ENCODE measurements around the gene TMEM200B. TPM values are rescaled to one million over a fixed set of nuclear protein-coding genes. Genes with fewer than 3 reads are reported as not detected.

Gene TMEM200B
- total RNA-seq, 1 experiment from 2014 or later = 9.0 TPM

- ATAC-seq (no peak), DNase-seq (no peak)
Observed at GRCh38 chr1:29123053-29123886, 433 bp downstream of the TMEM200B start.

GRCh38 chr1:29122682-29123052 lies 1.0 kb downstream of the TMEM200B start:
- no peaks in the 10 kb centered on the region for H3F3A ChIP-seq (ENCODE audit: low read length, unreplicated experiment)

More at GRCh38 chr1:29123053-29123886, 433 bp downstream of the TMEM200B start:
- Histone ChIP-seq H3K9me3 (ENCODE audit: low read length) (no peaks in the 10 kb centered on the region), H3K79me2 (ENCODE audit: low read length) (no peaks in the 10 kb centered on the region), H3F3A (ENCODE audit: low read length, unreplicated experiment) (no peaks in the 10 kb centered on the region), H3K4me3 (ENCODE audit: low read length) (peak overlapping the region; percentile 81), H3K36me3 (ENCODE audit: low read depth, low read length) (no peaks in the 10 kb centered on the region), H3K9ac (ENCODE audit: low read length) (peak overlapping the region; percentile 83), H4K20me1 (ENCODE audit: low read length) (no peaks in the 10 kb centered on the region), H2AFZ (ENCODE audit: low read length) (peak overlapping the region; percentile 90), H3K4me1 (ENCODE audit: insufficient read depth, low read length) (peaks cover 18% of the 10 kb centered on the region), H3K27ac (ENCODE audit: low read length) (peak overlapping the region; percentile 43; the same call in 1 of the 2 replicates), H3K4me2 (ENCODE audit: low read length) (peak overlapping the region; percentile 92), H3K9me2 (replicated peaks; ENCODE audit: low read length) (no peaks in the 10 kb centered on the region), H3K27me3 (ENCODE audit: low read length) (no peaks in the 10 kb centered on the region)
- TSS peak; percentile 29 for BruUV-seq (replicated peaks)
- POLR2A ChIA-PET (ENCODE audit: unreplicated experiment) = no interaction called here
- intact Hi-C loops (cut with micrococcal nuclease) = loop anchor here (5.0 kb wide), 1 partner anchor 59 kb away; the partner anchor contains the start of gene SRSF4
- TF ChIP-seq, protein P1, sequence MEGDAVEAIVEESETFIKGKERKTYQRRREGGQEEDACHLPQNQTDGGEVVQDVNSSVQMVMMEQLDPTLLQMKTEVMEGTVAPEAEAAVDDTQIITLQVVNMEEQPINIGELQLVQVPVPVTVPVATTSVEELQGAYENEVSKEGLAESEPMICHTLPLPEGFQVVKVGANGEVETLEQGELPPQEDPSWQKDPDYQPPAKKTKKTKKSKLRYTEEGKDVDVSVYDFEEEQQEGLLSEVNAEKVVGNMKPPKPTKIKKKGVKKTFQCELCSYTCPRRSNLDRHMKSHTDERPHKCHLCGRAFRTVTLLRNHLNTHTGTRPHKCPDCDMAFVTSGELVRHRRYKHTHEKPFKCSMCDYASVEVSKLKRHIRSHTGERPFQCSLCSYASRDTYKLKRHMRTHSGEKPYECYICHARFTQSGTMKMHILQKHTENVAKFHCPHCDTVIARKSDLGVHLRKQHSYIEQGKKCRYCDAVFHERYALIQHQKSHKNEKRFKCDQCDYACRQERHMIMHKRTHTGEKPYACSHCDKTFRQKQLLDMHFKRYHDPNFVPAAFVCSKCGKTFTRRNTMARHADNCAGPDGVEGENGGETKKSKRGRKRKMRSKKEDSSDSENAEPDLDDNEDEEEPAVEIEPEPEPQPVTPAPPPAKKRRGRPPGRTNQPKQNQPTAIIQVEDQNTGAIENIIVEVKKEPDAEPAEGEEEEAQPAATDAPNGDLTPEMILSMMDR (conservative IDR thresholded peaks at IDR 0.05; ENCODE audit: low read depth, low read length) = no peak
- no peak for TF ChIP-seq EZH2phosphoT487 (IDR thresholded peaks at IDR 0.05; ENCODE audit: borderline replicate concordance, low read length)
- no peak for TF ChIP-seq EZH2 (IDR thresholded peaks at IDR 0.05; ENCODE audit: low read length, unreplicated experiment)
- CTCF ChIA-PET = no interaction called here

More at GRCh38 chr1:29122682-29123052, 1.0 kb downstream of the TMEM200B start:
- TF ChIP-seq, protein P1 (conservative IDR thresholded peaks at IDR 0.05; ENCODE audit: low read depth, low read length) = no peak
- no peak for TF ChIP-seq EZH2phosphoT487 (IDR thresholded peaks at IDR 0.05; ENCODE audit: borderline replicate concordance, low read length)
- TF ChIP-seq EZH2 (IDR thresholded peaks at IDR 0.05; ENCODE audit: low read length, unreplicated experiment) = no peak
- POLR2A ChIA-PET (ENCODE audit: unreplicated experiment) = interaction anchor here (0.6 kb wide), 1 partner anchor 28 kb away, joined by 8 read pairs; no protein-coding TSS in a partner anchor
- peak overlapping the region; percentile 90 for H2AFZ ChIP-seq (ENCODE audit: low read length)
- no TSS peak for BruUV-seq (replicated peaks)
- H3K36me3 ChIP-seq (ENCODE audit: low read depth, low read length) = no peaks in the 10 kb centered on the region
- H3K27me3 ChIP-seq (ENCODE audit: low read length) = no peaks in the 10 kb centered on the region
- H3K4me2 ChIP-seq (ENCODE audit: low read length) = peak overlapping the region; percentile 92
- H3K9ac ChIP-seq (ENCODE audit: low read length) = peak overlapping the region; percentile 83
- H3K4me3 ChIP-seq (ENCODE audit: low read length) = peak overlapping the region; percentile 81
- H3K9me2 ChIP-seq (replicated peaks; ENCODE audit: low read length) = no peaks in the 10 kb centered on the region
- H3K79me2 ChIP-seq (ENCODE audit: low read length) = no peaks in the 10 kb centered on the region
- ATAC-seq (peak; percentile 62), DNase-seq (peak; percentile 82)
- H3K4me1 ChIP-seq (ENCODE audit: insufficient read depth, low read length) = peaks cover 18% of the 10 kb centered on the region
- H4K20me1 ChIP-seq (ENCODE audit: low read length) = no peaks in the 10 kb centered on the region
- CTCF ChIA-PET = no interaction called here
- intact Hi-C loops (cut with micrococcal nuclease) = loop anchor here (5.0 kb wide), 1 partner anchor 60 kb away; the partner anchor contains the start of gene SRSF4
- no peaks in the 10 kb centered on the region for H3K9me3 ChIP-seq (ENCODE audit: low read length)
- peak overlapping the region; percentile 43 for H3K27ac ChIP-seq (ENCODE audit: low read length)
